Smooth muscle cell (in vitro differentiated cells): ENCODE results near the gene ZBED4. TPM values are rescaled to one million over a fixed set of nuclear protein-coding genes. Genes with fewer than 3 reads are reported as not detected.

ENCODE experiments used
- DNase-seq: peaks from one replicate; lab custom pipeline; 2025; ENCODE audit not compliant: unreplicated experiment; lab: John Stamatoyannopoulos, UW
- H2AFZ ChIP-seq: fragments of 200-600 bp; sonication (generic); 2 replicates; pipeline ENCODE4 v1.6.0; 2016; ENCODE audit warnings: antibody characterized with exemption, low read depth, mild to moderate bottlenecking
- H3F3A ChIP-seq: fragments of 200-600 bp; sonication (generic); 2 replicates; pipeline ENCODE4 v1.6.0; 2017; ENCODE audit warnings: antibody characterized with exemption, low read depth
- H3K27ac ChIP-seq: fragments of 200-600 bp; sonication (generic); 2 replicates; pipeline ENCODE4 v1.5.1; 2016; ENCODE audit warnings: low read depth, mild to moderate bottlenecking
- H3K27me3 ChIP-seq: fragments of 200-600 bp; sonication (generic); 2 replicates; pipeline ENCODE4 v1.6.1; 2016; ENCODE audit warnings: low read depth, mild to moderate bottlenecking
- H3K36me3 ChIP-seq: fragments of 200-600 bp; sonication (generic); 2 replicates; pipeline ENCODE4 v1.5.1; 2016; ENCODE audit warnings: low read depth
- H3K4me1 ChIP-seq: fragments of 200-600 bp; sonication (generic); 2 replicates; pipeline ENCODE4 v1.5.1; 2016; ENCODE audit warnings: low read depth
- H3K4me2 ChIP-seq: fragments of 200-600 bp; sonication (generic); 2 replicates; pipeline ENCODE4 v1.6.0; 2016; ENCODE audit warnings: mild to moderate bottlenecking
- H3K4me3 ChIP-seq: fragments of 200-600 bp; sonication (generic); 2 replicates; pipeline ENCODE4 v1.5.1; 2016; ENCODE audit warnings: mild to moderate bottlenecking
- H3K79me2 ChIP-seq: fragments of 200-600 bp; sonication (generic); 2 replicates; pipeline ENCODE4 v1.6.0; 2016; ENCODE audit warnings: low read depth, mild to moderate bottlenecking
- H3K9ac ChIP-seq: fragments of 200-600 bp; sonication (generic); 2 replicates; pipeline ENCODE4 v1.6.0; 2016; ENCODE audit warnings: low read depth
- H3K9me3 ChIP-seq: fragments of 200-600 bp; sonication (generic); replicated peaks from 2 replicates; pipeline ENCODE4 v1.5.1; 2016; ENCODE audit warnings: low read depth
- H4K20me1 ChIP-seq: fragments of 200-600 bp; sonication (generic); 2 replicates; pipeline ENCODE4 v1.6.0; 2016; ENCODE audit warnings: low read depth
- WGBS: methylation state at CpG from one replicate; pipeline ENCODE4 v1.1.7; 2016; ENCODE audit warnings: low lambda C conversion rate; 5-methylcytosine and 5-hydroxymethylcytosine counted together
- polyA plus RNA-seq: library from polyadenylated mRNA; unstranded; fragments of >200 nt; fragmentation: Nextera tagmentation; extraction: Ambion mirVana; gene quantifications from 2 replicates; pipeline ENCODE4 v1.2.1, GENCODE V29; 2016
- total RNA-seq: library from RNA; depleted of rRNA; stranded (reverse); fragments of >200 nt; gene quantifications from 2 replicates; pipeline ENCODE4 v1.2.3, GENCODE V29; 2014
- TF ChIP-seq, protein P1 (sequence below): fragments of 200-600 bp; sonication (generic); IDR thresholded peaks from 2 replicates; pipeline ENCODE4 v1.5.1; 2017; ENCODE audit warnings: borderline replicate concordance, mild to moderate bottlenecking, antibody characterized with exemption; ENCODE audit not compliant: insufficient read depth, poor library complexity, severe bottlenecking

ZBED4 gene
- total and polyA plus RNA-seq, 2 experiments from 2014 or later: 12.1 to 16.6 TPM

DNA sequence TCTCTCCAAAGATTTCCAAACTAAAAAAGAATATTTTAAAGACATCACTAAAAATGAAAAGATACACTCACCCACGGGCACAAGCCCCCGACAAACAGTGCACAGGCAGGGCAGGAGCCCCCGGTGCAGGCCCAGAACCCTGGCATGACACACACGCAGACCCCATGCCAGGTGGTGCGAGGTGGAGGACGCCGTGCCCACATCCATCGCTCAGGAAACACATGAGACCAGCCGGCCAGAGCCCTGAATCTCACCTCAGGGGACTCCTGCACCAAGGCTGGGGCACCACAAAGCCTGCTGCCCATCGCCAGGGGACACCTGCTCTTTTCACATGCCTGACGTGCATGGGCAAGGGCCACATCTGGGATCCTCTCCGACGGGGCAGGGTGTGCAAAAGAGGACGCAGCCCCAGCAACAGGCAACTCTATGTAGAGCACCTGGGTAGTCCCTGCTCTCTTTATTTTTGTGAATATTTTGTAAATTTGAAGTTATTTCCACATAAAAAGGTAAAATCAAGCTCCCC lies 39.4 kb upstream of the ZBED4 start:
- H3K36me3 ChIP-seq: peaks cover 11% of the 10 kb centered on the region
- WGBS: 98% methylated on average over 14 of the region's 14 CpGs
- no peak for DNase-seq
- no peaks in the 10 kb centered on the region for H3K27me3 ChIP-seq
- H3K4me3 ChIP-seq: no peak overlapping the region
- no peak overlapping the region for H2AFZ ChIP-seq
- TF ChIP-seq, protein P1, sequence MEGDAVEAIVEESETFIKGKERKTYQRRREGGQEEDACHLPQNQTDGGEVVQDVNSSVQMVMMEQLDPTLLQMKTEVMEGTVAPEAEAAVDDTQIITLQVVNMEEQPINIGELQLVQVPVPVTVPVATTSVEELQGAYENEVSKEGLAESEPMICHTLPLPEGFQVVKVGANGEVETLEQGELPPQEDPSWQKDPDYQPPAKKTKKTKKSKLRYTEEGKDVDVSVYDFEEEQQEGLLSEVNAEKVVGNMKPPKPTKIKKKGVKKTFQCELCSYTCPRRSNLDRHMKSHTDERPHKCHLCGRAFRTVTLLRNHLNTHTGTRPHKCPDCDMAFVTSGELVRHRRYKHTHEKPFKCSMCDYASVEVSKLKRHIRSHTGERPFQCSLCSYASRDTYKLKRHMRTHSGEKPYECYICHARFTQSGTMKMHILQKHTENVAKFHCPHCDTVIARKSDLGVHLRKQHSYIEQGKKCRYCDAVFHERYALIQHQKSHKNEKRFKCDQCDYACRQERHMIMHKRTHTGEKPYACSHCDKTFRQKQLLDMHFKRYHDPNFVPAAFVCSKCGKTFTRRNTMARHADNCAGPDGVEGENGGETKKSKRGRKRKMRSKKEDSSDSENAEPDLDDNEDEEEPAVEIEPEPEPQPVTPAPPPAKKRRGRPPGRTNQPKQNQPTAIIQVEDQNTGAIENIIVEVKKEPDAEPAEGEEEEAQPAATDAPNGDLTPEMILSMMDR: no peak
- no peaks in the 10 kb centered on the region for H3K4me1 ChIP-seq
- H3K4me2 ChIP-seq: no peak overlapping the region
- H3K9ac ChIP-seq: no peak overlapping the region
- peaks cover 100% of the 10 kb centered on the region for H3K79me2 ChIP-seq
- peaks cover 100% of the 10 kb centered on the region for H4K20me1 ChIP-seq
- H3K9me3 ChIP-seq: no peaks in the 10 kb centered on the region
- H3K27ac ChIP-seq: no peak overlapping the region
- peaks cover 4% of the 10 kb centered on the region for H3F3A ChIP-seq

DNA sequence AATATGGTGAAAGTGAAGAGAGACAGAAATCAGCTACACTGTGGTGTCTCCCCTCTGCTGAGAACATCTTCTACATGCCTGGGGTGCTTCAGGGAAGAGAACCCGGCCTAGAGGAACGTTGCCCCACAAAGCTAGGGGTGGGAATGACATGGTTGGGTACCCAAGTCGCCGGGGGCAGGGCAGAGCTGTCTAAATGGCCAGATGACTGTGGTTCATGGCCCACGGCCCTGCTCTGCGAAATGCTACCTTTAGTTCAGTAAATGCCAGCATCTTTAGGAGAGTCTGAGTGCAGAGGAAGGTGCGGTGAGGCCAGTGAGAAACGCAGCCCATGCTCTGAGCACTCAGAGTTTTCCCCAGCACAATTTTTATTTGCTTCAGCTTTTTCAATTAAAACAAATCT lies 38.8 kb upstream of the ZBED4 start:
- H3K79me2 ChIP-seq: peaks cover 100% of the 10 kb centered on the region
- H3K27ac ChIP-seq: no peak overlapping the region
- H3K4me2 ChIP-seq: no peak overlapping the region
- TF ChIP-seq, protein P1: no peak
- H3K27me3 ChIP-seq: no peaks in the 10 kb centered on the region
- H3K4me1 ChIP-seq: no peaks in the 10 kb centered on the region
- 97% methylated on average over 8 of the region's 8 CpGs for WGBS
- peaks cover 100% of the 10 kb centered on the region for H4K20me1 ChIP-seq
- peaks cover 11% of the 10 kb centered on the region for H3K36me3 ChIP-seq
- no peak overlapping the region for H3K4me3 ChIP-seq
- no peaks in the 10 kb centered on the region for H3K9me3 ChIP-seq
- DNase-seq: no peak
- peaks cover 4% of the 10 kb centered on the region for H3F3A ChIP-seq
- no peak overlapping the region for H3K9ac ChIP-seq
- no peak overlapping the region for H2AFZ ChIP-seq

DNA sequence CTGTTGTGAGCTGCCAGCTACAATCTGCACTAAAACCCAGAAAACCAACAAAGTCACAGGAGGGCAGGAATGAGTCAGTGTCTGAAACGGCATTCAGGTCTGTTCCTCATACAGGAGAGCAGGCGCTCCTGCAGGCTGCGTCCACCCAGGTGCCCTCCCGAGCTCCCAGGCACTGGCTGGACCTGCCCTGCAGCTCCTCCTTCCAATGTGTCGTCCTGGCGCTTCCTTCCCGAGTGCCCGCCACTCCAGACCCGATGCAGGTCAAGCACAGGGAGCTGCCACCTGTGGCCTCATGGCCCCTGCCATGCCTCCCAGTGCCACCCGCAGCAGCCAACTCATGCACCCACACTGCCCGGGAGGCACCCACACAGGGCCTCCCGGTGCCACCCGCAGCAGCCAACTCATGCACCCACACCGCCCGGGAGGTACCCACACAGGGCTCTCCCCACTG lies 38.0 kb upstream of the ZBED4 start:
- no peaks in the 10 kb centered on the region for H3K4me1 ChIP-seq
- peaks cover 4% of the 10 kb centered on the region for H3F3A ChIP-seq
- TF ChIP-seq, protein P1: no peak
- peaks cover 11% of the 10 kb centered on the region for H3K36me3 ChIP-seq
- H3K9me3 ChIP-seq: no peaks in the 10 kb centered on the region
- H3K9ac ChIP-seq: no peak overlapping the region
- no peak for DNase-seq
- no peak overlapping the region for H3K4me3 ChIP-seq
- H3K27me3 ChIP-seq: no peaks in the 10 kb centered on the region
- peaks cover 100% of the 10 kb centered on the region for H4K20me1 ChIP-seq
- peaks cover 100% of the 10 kb centered on the region for H3K79me2 ChIP-seq
- H2AFZ ChIP-seq: no peak overlapping the region
- no peak overlapping the region for H3K27ac ChIP-seq
- WGBS: 90% methylated on average over 15 of the region's 15 CpGs
- H3K4me2 ChIP-seq: no peak overlapping the region

DNA sequence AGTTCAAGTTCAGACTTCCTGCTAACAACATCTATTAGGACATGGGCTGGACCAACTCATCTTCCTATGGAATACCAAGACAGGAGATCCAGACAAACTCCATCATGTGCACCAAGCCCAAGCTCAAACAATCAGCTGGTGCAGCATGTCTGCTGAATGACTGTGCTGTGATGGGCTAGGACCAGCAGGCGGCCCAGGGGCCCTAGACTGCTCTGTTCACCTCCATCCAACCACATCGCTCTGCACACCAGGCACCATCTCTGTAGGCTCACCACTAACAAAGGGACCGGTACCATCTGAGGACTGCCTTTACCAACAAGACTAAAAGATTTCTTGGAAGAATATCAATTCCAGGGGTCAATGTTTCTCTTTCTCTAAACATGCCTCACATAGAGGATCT lies 36.3 kb upstream of the ZBED4 start:
- Histone ChIP-seq H3K27ac (no peak overlapping the region), H2AFZ (no peak overlapping the region), H3F3A (no peaks in the 10 kb centered on the region), H4K20me1 (peaks cover 100% of the 10 kb centered on the region), H3K4me2 (no peak overlapping the region), H3K27me3 (no peaks in the 10 kb centered on the region), H3K9ac (no peak overlapping the region), H3K4me3 (no peak overlapping the region), H3K4me1 (no peaks in the 10 kb centered on the region), H3K9me3 (no peaks in the 10 kb centered on the region), H3K36me3 (peaks cover 11% of the 10 kb centered on the region), H3K79me2 (peaks cover 100% of the 10 kb centered on the region)
- WGBS: 98% methylated on average over 3 of the region's 3 CpGs
- DNase-seq: no peak
- TF ChIP-seq, protein P1: no peak
